ENCODE data around the gene PIM1.

DNA sequence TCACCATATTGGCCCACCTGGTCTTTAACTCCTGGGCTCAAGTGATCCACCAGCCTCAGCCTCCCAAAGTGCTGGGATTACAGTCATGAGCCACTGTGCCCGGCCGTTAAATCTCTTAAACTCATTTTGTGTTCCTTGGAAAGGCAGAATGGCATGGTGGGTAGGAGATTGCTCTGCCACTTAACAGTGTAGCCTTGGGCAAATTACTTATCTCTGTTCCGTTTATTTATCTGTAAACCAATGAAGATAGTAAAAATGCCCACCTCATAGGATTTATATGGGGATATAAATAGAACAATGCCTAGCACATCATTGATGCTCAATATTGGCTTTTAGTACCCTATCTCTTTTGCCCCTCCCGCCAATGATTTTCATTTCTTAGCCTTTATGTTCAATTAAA is 7.2 kb upstream of the PIM1 start:
- TF ChIP-seq, protein P1, sequence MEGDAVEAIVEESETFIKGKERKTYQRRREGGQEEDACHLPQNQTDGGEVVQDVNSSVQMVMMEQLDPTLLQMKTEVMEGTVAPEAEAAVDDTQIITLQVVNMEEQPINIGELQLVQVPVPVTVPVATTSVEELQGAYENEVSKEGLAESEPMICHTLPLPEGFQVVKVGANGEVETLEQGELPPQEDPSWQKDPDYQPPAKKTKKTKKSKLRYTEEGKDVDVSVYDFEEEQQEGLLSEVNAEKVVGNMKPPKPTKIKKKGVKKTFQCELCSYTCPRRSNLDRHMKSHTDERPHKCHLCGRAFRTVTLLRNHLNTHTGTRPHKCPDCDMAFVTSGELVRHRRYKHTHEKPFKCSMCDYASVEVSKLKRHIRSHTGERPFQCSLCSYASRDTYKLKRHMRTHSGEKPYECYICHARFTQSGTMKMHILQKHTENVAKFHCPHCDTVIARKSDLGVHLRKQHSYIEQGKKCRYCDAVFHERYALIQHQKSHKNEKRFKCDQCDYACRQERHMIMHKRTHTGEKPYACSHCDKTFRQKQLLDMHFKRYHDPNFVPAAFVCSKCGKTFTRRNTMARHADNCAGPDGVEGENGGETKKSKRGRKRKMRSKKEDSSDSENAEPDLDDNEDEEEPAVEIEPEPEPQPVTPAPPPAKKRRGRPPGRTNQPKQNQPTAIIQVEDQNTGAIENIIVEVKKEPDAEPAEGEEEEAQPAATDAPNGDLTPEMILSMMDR (IDR thresholded peaks at IDR 0.05; ENCODE audit: low read depth, low read length) = no peak
- TF ChIP-seq EZH2phosphoT487 (IDR thresholded peaks at IDR 0.05; ENCODE audit: low read depth) = no peak

All from OCI-LY3 (cell line).